Stimulated activated CD4-positive, alpha-beta T cell treated with anti-CD3 and anti-CD28 coated beads, Interleukin-1b, Interleukin-23, amount 100 ng/mL, for 48 hours (primary cell): ENCODE data around the gene SLC10A4.

Source experiments
- DNase-seq: peaks from one replicate; pipeline ENCODE4 v3.0.0-alpha.2; 2020

SLC10A4 gene

DNA sequence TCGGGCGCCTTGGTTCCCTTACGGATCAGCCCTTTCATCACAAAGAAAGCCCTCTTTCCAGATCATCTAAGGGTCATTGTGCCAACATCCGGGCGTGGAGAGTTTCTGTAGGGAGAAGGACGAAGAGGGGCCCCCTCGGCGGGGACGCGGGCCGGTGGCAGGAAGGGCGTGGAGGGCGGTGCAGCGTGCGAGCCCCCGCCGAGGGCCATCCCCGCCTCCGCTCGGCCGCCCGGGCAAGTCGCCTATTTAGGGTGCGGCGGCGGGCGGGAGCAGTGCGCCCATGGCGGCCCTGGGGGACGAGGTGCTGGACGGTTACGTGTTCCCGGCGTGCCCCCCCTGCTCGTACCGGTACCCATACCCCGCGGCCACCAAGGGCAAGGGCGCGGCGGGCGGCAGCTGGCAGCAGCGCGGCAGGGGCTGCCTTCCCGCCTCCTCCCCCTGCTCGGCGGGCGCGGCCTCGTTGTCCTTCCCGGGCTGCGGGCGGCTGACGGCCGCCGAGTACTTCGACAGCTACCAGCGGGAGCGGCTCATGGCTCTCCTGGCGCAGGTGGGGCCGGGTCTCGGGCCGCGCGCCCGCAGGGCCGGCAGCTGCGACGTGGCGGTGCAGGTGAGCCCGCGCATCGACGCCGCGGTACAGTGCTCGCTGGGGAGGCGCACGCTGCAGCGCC is 7.0 kb downstream of the SLC10A4 start, which contains the start of gene ZAR1:
TSS of gene ZAR1 (plus strand) at position 241 of the 668 bp plus-strand sequence. CDS start at position 281, 40 bp downstream.
- DNase-seq: no peak

DNA sequence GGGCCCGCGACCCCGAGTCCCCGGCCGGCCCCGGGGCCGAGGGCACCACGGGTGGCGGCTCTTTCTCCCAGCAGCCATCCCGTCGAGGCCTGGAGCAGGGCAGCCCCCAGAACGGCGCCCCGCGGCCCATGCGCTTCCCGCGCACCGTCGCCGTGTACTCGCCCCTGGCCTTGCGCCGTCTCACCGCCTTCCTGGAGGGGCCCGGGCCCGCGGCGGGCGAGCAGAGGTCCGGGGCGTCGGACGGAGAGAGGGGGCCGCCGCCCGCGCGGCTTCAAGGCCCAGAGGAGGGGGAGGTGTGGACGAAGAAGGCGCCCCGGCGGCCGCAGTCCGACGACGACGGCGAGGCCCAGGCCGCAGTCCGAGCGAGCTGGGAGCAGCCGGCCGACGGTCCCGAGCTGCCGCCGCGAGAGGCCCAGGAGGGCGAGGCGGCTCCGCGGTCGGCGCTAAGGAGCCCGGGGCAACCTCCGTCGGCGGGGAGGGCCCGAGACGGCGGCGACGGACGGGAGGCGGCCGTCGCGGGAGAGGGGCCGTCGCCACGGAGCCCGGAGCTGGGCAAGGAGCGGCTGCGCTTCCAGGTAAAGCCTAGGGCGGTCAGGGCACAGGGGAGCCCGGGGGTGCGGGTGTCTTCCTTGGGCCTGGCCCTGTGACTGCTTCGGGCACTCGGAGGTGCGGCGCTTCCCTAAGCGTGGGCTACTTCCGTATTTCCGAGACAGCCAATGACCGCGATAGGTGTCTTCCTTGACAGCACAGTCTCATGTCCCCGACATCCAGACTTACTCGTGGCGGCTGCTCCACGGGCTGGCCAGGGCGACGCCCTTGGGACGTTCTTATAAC is 7.8 kb downstream of the SLC10A4 start:
- no peak for DNase-seq

DNA sequence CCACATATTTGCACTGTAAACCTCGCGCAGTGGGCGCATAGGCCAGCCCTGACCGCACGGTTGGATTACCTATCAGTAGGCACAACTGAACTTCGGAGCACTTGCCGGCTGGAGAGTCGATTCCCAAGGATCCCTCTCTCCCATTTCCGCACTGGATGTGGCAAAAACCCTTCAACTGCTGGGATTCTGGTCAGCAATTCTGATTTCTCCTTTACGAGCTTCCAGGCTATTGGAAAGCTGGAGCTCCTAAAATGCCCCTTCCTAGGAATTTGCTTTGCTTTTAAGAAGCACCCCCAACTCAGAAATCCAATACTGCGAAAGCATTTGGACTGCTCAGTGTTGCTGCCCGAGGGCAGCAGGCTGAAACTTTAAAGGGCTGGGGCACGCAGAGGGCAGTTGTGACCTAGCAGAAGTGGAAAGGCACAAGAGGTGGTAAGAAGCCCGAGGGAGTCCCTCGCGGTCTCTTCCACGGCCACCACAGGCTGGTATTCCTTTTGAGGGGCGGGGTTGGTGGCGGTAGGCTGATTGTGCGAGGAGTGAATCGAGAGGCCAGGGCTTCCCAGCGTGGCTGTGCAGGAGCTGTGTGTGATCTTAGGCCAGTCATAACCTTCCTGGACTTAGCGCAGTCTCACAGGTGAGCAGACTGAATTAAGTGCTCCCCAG is 8.5 kb downstream of the SLC10A4 start:
- DNase-seq: no peak

DNA sequence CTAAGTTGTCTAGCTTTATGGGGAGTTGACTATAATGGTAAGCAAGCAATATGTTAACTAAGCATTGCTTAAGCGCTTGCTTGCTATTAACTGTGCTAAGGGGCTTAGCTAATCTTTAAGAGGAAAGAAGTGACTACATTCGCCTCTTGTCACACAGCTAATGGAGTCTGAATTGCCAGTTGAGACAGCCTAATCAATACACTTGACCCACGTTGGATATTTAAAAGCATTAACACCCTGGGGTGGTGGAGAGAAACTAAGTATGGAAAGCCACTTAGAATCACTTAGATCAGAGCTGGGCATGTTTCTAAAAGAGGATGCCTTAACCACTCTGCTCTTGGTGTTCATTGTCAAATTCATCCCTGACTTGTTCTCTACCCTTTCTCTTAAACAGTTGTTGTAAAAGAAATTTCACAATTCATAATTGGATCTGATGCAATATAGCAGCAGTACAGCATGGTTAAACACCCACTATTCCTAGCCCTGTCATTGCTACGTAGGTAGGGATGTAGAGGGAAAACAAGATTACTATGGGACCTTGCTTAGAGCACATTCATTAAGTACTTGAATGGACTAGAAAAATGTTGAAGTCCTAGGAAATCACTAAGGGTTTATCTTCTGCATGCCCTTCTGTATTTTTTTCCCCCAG is 10.4 kb downstream of the SLC10A4 start:
- no peak for DNase-seq

DNA sequence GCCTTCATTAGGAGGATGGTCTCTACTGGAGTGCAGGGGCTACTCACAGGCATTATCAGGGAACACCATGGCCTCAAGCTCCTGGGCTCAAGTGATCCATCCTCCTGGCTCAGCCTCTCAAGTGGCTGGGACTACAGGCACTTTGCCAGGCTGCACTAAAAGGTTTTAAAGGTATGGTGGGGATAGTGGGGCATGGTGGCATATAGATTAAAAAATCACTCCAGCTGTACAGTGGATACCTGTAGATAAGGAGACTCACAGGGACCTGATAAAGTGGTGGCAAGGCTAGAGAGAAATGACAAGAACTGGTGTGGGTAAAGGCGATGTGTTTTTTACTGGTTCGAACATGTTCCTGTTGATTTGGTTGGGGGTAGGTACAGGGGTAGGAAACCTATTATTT is 12.8 kb downstream of the SLC10A4 start:
- no peak for DNase-seq

DNA sequence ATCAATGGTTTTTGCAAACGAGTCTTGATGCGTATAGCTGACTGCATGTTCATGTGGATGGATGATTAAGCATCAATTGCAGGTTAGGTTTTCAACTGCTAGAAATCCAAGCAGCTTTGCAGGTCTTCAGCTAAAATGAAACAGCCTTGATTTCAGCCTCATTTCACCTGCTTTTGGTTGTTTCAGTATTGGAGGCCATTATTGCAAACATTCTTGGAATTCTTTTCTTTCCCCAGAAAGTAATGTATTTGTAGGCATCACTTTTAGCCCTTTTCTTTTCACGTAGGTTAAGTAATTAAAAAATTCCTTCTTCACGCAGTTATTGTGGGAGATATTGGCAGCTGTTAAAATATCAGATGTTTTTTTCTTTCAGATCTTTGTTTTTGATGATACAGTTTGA is 15.8 kb downstream of the SLC10A4 start:
- DNase-seq: no peak

DNA sequence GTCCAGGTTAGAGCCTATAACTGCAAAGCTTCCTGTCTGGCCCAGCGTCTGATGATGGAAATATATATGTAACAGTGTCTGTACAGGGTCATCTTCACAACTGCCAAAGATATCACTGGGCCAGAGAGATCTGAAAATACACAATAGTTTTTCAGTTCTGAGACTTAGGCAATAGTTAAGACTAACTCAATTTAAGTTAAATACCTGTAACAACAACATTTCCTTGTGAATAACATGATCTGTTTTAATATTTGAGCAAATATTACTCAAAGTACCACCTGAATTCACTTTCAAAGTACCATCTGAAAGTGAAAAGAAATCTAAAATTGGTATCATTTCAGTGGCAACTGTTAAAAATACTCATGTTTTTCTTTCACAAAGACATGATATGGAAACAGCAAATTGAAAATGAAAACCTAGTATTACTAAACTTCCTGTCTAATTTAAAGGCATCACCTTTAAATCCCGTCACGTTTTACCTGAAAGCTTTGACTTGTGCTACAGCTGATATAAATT is 16.5 kb downstream of the SLC10A4 start:
- no peak for DNase-seq

DNA sequence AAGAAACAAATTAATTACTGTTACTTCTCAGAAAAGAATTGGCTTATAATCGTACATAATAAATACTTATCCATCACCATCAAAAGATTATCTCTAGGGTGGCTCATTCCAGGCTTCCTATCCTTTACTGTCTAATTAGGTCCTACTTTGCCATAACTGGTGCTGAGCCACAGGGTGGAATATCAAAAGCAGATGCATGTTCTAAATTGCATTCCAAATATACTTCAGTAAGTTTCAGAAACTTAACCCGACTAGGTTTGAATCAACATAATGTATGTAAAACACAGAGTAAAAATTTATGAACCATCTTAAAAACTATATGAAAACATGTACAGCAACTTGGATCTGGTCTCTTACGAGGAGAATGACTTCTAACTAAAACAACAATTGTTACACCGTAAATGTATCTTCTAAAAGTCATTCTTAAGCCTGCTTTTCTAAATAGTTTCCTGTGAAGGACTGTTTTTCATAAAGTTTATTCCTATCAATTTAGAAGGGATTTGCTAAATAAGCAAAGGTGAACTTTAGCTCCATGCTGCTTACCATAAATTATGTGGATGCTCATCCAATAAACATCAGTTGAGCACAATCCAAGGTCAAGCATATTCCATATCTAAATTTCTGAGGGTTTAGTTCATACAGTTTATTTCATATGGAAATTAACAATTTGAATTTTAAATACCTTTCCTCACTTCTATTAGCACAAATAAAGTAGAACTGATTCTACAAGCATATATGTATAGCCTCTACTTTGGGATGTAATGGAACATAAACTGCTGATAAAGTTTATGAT is 20.3 kb downstream of the SLC10A4 start:
- DNase-seq: no peak

DNA sequence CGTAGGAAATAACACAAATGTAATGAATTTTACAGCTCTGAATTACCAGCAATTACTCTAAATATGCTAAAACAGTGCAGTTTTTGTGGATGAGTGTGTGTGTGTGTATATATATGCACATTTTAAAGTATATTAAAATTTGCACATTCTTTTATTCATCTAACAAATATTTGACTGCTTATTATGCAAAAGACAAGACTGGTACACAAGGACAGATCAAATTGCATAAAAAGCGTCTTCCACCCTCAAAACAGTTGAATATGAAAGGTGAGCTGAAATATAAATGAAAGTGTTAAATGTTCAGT is 20.8 kb downstream of the SLC10A4 start:
- DNase-seq: no peak

DNA sequence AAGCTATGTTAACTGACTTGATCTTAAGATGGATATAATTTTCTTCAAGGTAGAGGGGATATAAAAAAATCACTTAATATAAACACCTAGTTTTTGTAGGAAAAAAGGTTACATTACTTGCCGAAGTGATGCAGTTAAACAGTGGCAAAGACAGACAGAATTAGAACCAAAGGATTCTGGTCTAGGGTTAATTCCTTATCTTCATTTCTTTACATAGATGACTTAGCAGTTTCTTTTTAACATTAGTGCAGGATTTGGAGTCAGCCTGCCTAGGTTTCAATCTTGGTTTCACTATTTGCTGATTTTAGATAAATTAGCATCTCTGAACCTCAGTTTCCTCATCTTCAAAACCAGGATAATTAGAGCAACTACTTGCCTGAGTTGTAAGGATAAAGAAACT is 21.2 kb downstream of the SLC10A4 start:
- DNase-seq: no peak

DNA sequence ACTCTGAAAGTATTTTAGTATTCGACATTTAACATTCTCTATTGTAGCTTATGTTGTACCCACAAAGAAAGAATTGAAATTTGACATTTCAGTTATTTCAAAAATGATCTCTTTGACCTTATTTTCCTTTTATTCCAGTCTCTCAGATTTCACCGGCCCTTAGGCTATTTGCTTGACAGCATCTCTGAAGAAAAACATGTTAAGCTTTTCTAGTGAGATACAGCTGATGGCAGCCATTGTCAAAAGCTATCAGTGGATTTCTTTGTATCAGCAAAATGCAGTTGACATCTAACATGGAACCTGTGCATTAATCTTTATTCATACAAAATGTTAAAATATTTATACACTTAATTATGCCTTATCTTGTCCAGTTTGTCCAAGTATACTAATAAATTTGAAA is 23.6 kb downstream of the SLC10A4 start:
- no peak for DNase-seq

DNA sequence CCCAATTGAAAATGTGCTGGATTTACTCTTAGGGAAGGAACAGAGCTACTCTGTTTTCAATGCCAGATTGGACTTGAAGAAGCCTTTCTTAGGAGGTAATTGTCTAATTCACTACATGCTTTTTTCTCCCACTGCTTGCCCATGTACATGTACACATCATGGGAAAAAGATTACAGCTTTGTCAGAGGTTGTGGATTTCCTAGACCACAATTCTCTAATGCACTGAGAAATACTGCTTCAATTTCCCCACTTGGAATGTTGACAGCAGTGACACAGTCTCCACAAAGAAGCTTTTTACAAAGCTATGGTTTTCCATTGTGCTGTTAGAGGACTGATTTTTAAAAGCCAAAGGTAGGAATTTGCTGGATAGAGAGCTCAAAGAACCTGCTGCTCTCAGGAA is 26.4 kb downstream of the SLC10A4 start:
- no peak for DNase-seq

DNA sequence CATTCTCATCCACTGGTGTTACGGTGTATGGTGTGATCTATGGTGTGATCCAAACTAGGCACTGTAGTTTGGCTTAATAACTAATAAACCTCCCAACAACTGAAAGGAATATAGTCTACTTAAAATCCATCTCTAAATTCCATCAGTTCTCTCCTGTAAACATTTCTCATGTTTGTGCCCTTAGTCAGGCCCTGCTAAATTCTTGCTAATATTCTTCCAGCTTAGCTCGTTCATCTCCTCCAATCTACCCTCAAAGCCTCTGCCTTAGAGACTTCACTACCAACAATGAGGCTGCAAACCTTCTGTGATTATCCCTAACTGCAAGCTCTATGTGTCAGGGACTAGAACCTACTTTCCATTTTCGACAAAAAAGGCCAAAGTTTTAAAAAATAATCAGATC is 35.0 kb downstream of the SLC10A4 start:
- DNase-seq: no peak

DNA sequence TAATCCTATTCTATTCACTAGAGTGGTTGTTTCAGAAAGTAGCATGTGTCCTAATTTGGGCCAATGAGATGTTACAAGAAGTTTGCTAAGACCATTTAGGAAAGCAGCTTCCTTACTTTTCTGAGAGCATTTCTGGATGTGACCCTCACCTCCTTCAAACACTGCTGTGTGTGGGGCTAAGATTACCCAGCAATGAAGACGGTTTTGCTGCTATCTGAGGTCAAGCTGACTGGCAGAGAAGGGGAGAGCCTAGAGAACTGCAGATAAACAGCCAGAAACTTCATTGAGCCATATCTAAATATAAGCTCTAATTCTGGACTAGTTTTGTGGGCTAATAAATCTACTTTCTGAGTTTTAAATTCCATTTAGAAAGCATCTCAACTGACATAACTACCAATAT is 43.3 kb downstream of the SLC10A4 start:
- no peak for DNase-seq

DNA sequence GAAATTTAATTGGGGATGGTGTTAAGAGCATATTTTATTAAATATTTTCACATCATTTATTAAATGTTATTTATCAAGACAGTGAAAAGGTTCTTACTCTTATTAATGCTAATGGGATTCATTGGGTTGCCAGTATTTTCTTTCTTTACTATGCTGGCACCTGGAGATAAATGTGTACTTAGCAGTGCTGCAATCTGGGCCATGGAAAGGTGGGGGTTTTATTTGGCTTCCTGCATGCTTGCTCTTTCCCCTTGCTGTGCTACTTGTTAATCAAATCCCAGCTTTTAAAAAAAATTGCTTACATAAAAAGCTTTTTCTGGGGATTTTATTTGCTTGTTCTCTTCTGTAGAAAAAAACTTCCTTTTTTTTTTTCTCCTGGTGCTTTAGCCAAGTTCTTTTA is 55.2 kb downstream of the SLC10A4 start:
- DNase-seq: no peak
